ENCODE results near the gene ADD2. TPM values are rescaled to one million over a fixed set of nuclear protein-coding genes. Genes with fewer than 3 reads are reported as not detected.

ADD2 gene
- total RNA-seq, 1 donor from 2014 or later: 2.3 TPM

Other genes starting within 250 kb of the ADD2 start
- gene TGFA, start 214.4 kb downstream of the ADD2 start, total RNA-seq: 1.0 TPM
- not detected for gene FIGLA, start 22.4 kb upstream of the ADD2 start, total RNA-seq
- 0.22 TPM for gene CLEC4F, start 52.4 kb upstream of the ADD2 start, total RNA-seq
- gene CD207, start 67.6 kb upstream of the ADD2 start, total RNA-seq: 0.41 TPM
- 0.30 TPM for gene VAX2, start 132.4 kb upstream of the ADD2 start, total RNA-seq
- gene ATP6V1B1, start 167.7 kb upstream of the ADD2 start, total RNA-seq: not detected
- gene ANKRD53, start 210.4 kb upstream of the ADD2 start, total RNA-seq: 0.54 TPM
- gene TEX261, start 226.7 kb upstream of the ADD2 start, total RNA-seq: 63.8 TPM

All from Right ventricle myocardium inferior (tissue), 1 donor.